ENCODE measurements around the gene LEKR1.
"Not testable (repeated sequence)": the region's sequence is repeated elsewhere in the genome, so short reads cannot be mapped to it uniquely, and the experiment has no call there.

Gene LEKR1

DNA sequence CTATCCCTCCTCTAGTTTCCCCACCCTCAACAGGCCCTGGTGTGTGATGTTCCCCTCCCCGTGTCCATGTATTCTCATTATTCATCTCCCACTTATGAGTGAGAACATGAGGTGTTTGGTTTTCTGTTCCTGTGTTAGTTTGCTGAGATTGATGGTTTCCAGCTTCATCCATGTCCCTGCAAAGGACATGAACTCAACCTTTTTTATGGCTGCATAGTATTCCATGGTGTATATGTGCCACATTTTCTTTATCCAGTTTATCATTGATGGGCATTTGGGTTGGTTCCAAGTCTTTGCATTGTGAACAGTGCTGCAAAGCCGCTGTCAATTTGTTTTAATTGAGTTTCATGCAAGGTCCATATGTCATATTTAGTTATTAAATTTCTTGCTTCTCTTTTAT, 88.1 kb downstream of the LEKR1 start:
- H3K27ac ChIP-seq (ENCODE audit: low read length); H3K9me3 ChIP-seq (ENCODE audit: control insufficient read depth in 1 of 2, low read length in 2 of 2); H3K36me3 ChIP-seq (ENCODE audit: control insufficient read depth in 1 of 2, insufficient read depth in 2 of 2, low read length in 2 of 2); H3K4me1 ChIP-seq (ENCODE audit: control insufficient read depth in 1 of 2, insufficient read depth in 2 of 2, low read length in 2 of 2); H3K27me3 ChIP-seq (ENCODE audit: low read depth, low read length); H3K4me3 ChIP-seq (ENCODE audit: low read depth in 1 of 2, low read length in 2 of 2): not testable (repeated sequence)

DNA sequence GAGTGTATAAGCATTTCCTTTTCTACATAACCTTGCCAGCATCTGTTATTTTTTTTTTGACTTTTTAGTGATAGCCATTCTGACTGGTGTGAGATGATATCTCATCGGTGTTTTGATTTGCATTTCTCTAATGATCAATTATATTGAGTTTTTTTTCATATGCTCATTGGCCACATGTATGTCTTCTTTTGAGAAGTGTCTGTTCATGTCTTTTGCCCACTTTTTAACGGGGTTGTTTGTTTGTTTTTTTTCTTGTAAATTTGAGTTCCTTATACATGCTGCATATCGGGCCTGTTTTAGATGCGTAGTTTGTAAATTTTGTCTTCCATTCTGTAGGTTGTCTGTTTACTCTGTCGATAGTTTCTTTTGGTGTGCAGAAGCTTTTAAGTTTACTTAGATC, 89.2 kb downstream of the LEKR1 start:
- Histone ChIP-seq H3K4me1 (ENCODE audit: control insufficient read depth in 1 of 2, insufficient read depth in 2 of 2, low read length in 2 of 2) (no peaks in the 10 kb centered on the region), H3K9me3 (ENCODE audit: control insufficient read depth in 1 of 2, low read length in 2 of 2) (no peaks in the 10 kb centered on the region), H3K36me3 (ENCODE audit: control insufficient read depth in 1 of 2, insufficient read depth in 2 of 2, low read length in 2 of 2) (no peaks in the 10 kb centered on the region), H3K27ac (ENCODE audit: low read length) (no peak overlapping the region), H3K4me3 (ENCODE audit: low read depth in 1 of 2, low read length in 2 of 2) (no peak overlapping the region), H3K27me3 (ENCODE audit: low read depth, low read length) (no peaks in the 10 kb centered on the region)

DNA sequence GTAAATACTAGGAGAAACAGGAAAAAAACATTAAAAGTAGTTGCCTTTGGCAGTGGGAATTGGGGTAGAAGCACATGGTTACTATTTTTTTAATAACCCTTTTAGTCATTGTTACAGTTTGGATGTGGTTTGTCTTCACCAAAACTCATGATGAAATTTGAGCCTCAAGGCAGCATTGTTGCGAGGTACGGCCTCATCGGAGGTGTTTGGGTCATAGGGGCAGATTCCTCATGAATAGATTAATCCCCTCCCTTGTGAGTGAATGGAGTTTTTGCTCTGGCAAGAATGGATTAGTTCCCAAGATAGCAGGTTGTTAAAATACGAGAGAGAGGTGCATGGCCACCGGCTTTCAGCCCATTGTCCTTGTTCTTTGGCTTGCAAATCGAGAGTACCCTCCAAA, 92.6 kb downstream of the LEKR1 start:
- Histone ChIP-seq H3K27me3 (ENCODE audit: low read depth, low read length) (no peaks in the 10 kb centered on the region), H3K27ac (ENCODE audit: low read length) (no peak overlapping the region), H3K36me3 (ENCODE audit: control insufficient read depth in 1 of 2, insufficient read depth in 2 of 2, low read length in 2 of 2) (no peaks in the 10 kb centered on the region), H3K4me1 (ENCODE audit: control insufficient read depth in 1 of 2, insufficient read depth in 2 of 2, low read length in 2 of 2) (no peaks in the 10 kb centered on the region), H3K9me3 (ENCODE audit: control insufficient read depth in 1 of 2, low read length in 2 of 2) (no peaks in the 10 kb centered on the region), H3K4me3 (ENCODE audit: low read depth in 1 of 2, low read length in 2 of 2) (no peak overlapping the region)

DNA sequence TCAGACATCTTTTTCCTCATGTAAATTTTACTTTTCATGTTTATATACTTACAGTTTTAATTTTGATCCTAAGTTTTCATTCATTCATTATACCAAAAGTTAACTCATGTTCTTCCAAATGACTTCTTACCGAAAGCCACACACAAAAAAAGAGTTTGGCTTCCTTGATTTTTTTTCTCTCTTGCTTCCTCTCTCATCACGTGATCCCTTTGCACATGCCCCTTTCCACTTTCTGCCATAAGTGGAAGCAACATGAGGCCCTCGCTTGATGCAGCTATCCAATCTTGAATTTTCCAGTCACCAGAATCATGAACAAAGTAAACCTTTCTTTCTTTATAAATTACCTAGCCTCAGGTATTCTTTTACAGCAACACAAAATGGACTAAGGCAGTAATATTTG, 93.7 kb downstream of the LEKR1 start:
- no peaks in the 10 kb centered on the region for H3K36me3 ChIP-seq (ENCODE audit: control insufficient read depth in 1 of 2, insufficient read depth in 2 of 2, low read length in 2 of 2)
- H3K4me1 ChIP-seq (ENCODE audit: control insufficient read depth in 1 of 2, insufficient read depth in 2 of 2, low read length in 2 of 2) = no peaks in the 10 kb centered on the region
- no peaks in the 10 kb centered on the region for H3K9me3 ChIP-seq (ENCODE audit: control insufficient read depth in 1 of 2, low read length in 2 of 2)
- no peak overlapping the region for H3K4me3 ChIP-seq (ENCODE audit: low read depth in 1 of 2, low read length in 2 of 2)
- no peaks in the 10 kb centered on the region for H3K27me3 ChIP-seq (ENCODE audit: low read depth, low read length)
- no peak overlapping the region for H3K27ac ChIP-seq (ENCODE audit: low read length)

DNA sequence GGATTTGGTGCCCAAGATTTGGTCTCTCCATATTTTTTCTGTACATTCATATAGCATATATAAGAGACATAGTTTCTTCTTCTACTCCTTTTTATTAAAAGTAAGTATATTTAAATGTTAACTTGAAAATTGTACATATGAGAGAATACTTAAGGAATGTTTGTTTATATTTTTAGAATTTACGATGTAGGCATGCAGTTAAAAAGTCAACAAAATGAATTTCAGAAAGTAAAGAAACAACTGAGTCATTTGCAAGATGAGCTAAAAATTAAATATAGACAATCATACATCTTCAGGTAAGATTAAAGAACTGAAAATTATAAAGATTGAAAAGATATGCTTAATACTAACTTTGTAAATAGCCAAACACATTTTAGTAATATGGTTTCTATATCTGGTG, 94.2 kb downstream of the LEKR1 start:
- no peak overlapping the region for H3K27ac ChIP-seq (ENCODE audit: low read length)
- H3K9me3 ChIP-seq (ENCODE audit: control insufficient read depth in 1 of 2, low read length in 2 of 2) = no peaks in the 10 kb centered on the region
- no peaks in the 10 kb centered on the region for H3K27me3 ChIP-seq (ENCODE audit: low read depth, low read length)
- H3K36me3 ChIP-seq (ENCODE audit: control insufficient read depth in 1 of 2, insufficient read depth in 2 of 2, low read length in 2 of 2) = no peaks in the 10 kb centered on the region
- H3K4me1 ChIP-seq (ENCODE audit: control insufficient read depth in 1 of 2, insufficient read depth in 2 of 2, low read length in 2 of 2) = no peaks in the 10 kb centered on the region
- H3K4me3 ChIP-seq (ENCODE audit: low read depth in 1 of 2, low read length in 2 of 2) = no peak overlapping the region

DNA sequence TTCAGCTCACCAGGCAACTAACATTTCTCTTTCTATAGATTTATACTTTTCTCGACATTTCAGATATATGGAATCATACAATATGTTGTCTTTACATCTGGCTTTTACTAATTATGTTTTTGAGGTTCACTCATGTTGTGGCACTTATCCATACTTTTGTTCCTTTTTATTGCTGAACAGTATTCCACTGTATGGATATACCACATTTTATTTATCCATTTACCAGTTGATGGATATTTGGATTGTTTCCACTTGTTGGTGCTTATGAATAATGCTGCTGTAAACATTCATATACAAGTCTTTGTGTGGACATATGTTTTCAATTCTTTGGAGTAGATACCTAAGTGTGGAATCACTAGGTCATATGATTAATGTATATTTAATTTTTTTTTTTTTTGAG, 97.2 kb downstream of the LEKR1 start:
- H3K27me3 ChIP-seq (ENCODE audit: low read depth, low read length) = no peaks in the 10 kb centered on the region
- no peak overlapping the region for H3K4me3 ChIP-seq (ENCODE audit: low read depth in 1 of 2, low read length in 2 of 2)
- no peaks in the 10 kb centered on the region for H3K4me1 ChIP-seq (ENCODE audit: control insufficient read depth in 1 of 2, insufficient read depth in 2 of 2, low read length in 2 of 2)
- no peaks in the 10 kb centered on the region for H3K36me3 ChIP-seq (ENCODE audit: control insufficient read depth in 1 of 2, insufficient read depth in 2 of 2, low read length in 2 of 2)
- no peaks in the 10 kb centered on the region for H3K9me3 ChIP-seq (ENCODE audit: control insufficient read depth in 1 of 2, low read length in 2 of 2)
- no peak overlapping the region for H3K27ac ChIP-seq (ENCODE audit: low read length)

DNA sequence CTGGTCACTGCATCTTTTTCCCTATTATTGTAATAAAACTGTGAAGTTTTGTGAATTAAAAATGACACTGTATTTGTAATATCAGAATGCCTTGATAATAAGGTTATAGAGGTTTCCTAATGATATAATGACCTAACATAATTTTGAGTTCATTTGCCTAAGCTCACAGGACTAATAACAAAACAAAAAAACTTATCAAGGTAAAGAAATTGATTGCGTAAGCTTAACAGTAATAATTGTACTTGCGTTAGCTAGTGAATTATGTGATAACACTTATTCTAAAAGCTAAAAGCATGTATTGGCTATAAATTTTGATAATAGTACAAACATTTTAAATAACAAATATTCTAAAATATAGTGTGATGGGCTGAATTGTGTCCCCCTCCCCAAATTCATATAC, 112.6 kb downstream of the LEKR1 start:
- no peak overlapping the region for H3K27ac ChIP-seq (ENCODE audit: low read length)
- H3K4me3 ChIP-seq (ENCODE audit: low read depth in 1 of 2, low read length in 2 of 2) = no peak overlapping the region
- H3K4me1 ChIP-seq (ENCODE audit: control insufficient read depth in 1 of 2, insufficient read depth in 2 of 2, low read length in 2 of 2) = no peaks in the 10 kb centered on the region

DNA sequence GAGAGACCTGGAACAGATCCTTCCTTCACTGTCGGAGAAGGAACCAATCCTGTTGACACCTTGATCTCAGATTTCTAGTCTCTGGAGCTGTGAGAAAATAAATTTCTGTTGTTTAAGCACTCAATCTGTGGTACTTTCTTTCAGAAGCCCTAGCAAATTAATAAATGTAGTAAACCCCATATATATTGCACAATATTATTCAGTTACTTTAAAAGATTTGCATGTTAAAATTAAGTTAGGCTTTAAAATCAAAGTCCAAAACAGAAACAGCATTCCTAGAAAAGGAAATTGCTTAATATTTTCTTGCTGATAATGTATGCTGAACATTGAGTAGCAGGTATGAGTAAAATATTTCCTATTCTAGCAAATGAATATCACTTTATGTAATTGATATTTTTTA, 113.2 kb downstream of the LEKR1 start:
- no peaks in the 10 kb centered on the region for H3K9me3 ChIP-seq (ENCODE audit: control insufficient read depth in 1 of 2, low read length in 2 of 2)
- H3K27me3 ChIP-seq (ENCODE audit: low read depth, low read length) = no peaks in the 10 kb centered on the region
- no peak overlapping the region for H3K4me3 ChIP-seq (ENCODE audit: low read depth in 1 of 2, low read length in 2 of 2)
- H3K4me1 ChIP-seq (ENCODE audit: control insufficient read depth in 1 of 2, insufficient read depth in 2 of 2, low read length in 2 of 2) = no peaks in the 10 kb centered on the region
- H3K36me3 ChIP-seq (ENCODE audit: control insufficient read depth in 1 of 2, insufficient read depth in 2 of 2, low read length in 2 of 2) = no peaks in the 10 kb centered on the region
- H3K27ac ChIP-seq (ENCODE audit: low read length) = no peak overlapping the region

More for the DNA sequence above, 112.6 kb downstream of the LEKR1 start:
- no peaks in the 10 kb centered on the region for H3K36me3 ChIP-seq (ENCODE audit: control insufficient read depth in 1 of 2, insufficient read depth in 2 of 2, low read length in 2 of 2)
- H3K27me3 ChIP-seq (ENCODE audit: low read depth, low read length) = no peaks in the 10 kb centered on the region
- no peaks in the 10 kb centered on the region for H3K9me3 ChIP-seq (ENCODE audit: control insufficient read depth in 1 of 2, low read length in 2 of 2)

DNA sequence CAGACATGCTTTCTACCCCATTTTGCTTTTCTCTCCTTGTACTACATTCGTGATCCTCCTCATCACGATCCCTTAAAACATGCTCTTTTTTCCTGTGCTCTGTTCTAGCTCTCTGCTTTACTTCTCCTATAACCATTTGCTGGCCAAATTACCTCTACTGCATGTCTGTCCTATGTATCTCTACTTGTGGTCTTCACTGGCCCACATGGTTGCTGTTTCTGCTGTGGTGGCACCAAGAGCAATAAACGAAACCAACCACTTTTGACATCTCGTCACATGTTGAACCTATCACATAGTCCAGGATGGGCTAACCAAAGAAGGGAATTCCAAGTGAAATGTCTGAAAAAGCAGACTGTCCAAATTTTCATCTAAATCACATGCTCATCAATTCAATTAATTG, 115.2 kb downstream of the LEKR1 start:
- Histone ChIP-seq H3K36me3 (ENCODE audit: control insufficient read depth in 1 of 2, insufficient read depth in 2 of 2, low read length in 2 of 2) (no peaks in the 10 kb centered on the region), H3K4me3 (ENCODE audit: low read depth in 1 of 2, low read length in 2 of 2) (no peak overlapping the region), H3K27ac (ENCODE audit: low read length) (no peak overlapping the region), H3K4me1 (ENCODE audit: control insufficient read depth in 1 of 2, insufficient read depth in 2 of 2, low read length in 2 of 2) (no peaks in the 10 kb centered on the region), H3K27me3 (ENCODE audit: low read depth, low read length) (no peaks in the 10 kb centered on the region), H3K9me3 (ENCODE audit: control insufficient read depth in 1 of 2, low read length in 2 of 2) (no peaks in the 10 kb centered on the region)

DNA sequence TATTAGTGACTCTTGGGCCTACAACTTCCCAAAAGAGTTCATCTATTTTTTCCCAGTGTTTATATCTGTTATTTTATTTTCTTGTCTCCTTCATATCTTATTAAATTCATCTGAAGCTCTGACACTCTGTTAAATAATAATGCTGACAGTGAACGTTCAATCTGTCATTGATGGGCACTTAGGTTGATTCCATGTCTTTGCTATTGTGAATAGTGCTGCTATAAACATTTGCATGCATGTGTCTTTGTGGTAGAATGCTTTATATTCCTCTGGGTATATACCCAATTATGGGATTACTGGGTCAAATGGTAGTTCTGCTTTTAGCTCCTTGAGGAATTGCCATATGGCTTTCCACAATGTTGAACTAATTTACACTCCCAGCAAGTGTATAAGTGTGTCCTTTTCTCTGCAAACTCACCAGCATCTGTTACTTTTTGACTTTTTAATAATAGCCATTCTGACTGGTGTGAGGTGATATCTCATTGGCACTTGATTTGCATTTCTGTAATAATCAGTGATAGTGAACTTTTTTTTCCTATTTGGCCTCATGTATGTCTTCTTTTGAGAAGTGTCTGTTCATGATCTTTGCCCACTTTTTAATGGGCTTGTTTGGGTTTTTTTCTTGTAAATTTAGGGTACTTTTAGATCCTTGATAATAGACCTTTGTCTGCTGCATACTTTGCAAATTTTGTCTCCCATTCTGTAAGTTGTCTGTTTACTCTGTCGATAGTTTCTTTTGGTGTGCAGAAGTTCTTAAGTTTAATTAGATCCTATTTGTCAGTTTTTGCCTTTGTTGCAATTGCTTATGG, 122.5 kb downstream of the LEKR1 start:
- no peak overlapping the region for H3K27ac ChIP-seq (ENCODE audit: low read length)
- H3K27me3 ChIP-seq (ENCODE audit: low read depth, low read length) = no peaks in the 10 kb centered on the region
- no peaks in the 10 kb centered on the region for H3K4me1 ChIP-seq (ENCODE audit: control insufficient read depth in 1 of 2, insufficient read depth in 2 of 2, low read length in 2 of 2)
- H3K9me3 ChIP-seq (ENCODE audit: control insufficient read depth in 1 of 2, low read length in 2 of 2) = no peaks in the 10 kb centered on the region
- H3K36me3 ChIP-seq (ENCODE audit: control insufficient read depth in 1 of 2, insufficient read depth in 2 of 2, low read length in 2 of 2) = no peaks in the 10 kb centered on the region
- H3K4me3 ChIP-seq (ENCODE audit: low read depth in 1 of 2, low read length in 2 of 2) = no peak overlapping the region

DNA sequence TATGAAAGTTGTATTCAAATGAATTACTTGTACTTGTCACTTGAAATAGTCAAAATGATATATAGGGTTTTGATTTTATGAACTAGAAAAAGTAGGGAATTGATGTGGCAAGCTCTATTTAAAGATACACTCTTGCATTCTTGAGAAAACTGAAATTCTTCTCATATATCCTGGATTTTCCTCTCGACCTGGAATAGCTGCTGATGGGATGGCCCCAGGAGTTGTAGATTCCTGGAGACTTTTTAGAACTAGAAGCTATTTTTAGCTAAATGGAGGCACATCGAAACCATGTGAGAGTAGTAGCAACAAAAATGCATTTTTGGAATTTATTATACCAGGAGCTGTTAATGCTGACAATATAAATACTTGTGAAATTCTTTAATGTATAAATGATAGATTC, 125.9 kb downstream of the LEKR1 start:
- no peaks in the 10 kb centered on the region for H3K4me1 ChIP-seq (ENCODE audit: control insufficient read depth in 1 of 2, insufficient read depth in 2 of 2, low read length in 2 of 2)
- H3K4me3 ChIP-seq (ENCODE audit: low read depth in 1 of 2, low read length in 2 of 2) = no peak overlapping the region
- H3K27me3 ChIP-seq (ENCODE audit: low read depth, low read length) = no peaks in the 10 kb centered on the region
- no peaks in the 10 kb centered on the region for H3K9me3 ChIP-seq (ENCODE audit: control insufficient read depth in 1 of 2, low read length in 2 of 2)
- no peaks in the 10 kb centered on the region for H3K36me3 ChIP-seq (ENCODE audit: control insufficient read depth in 1 of 2, insufficient read depth in 2 of 2, low read length in 2 of 2)
- H3K27ac ChIP-seq (ENCODE audit: low read length) = no peak overlapping the region

DNA sequence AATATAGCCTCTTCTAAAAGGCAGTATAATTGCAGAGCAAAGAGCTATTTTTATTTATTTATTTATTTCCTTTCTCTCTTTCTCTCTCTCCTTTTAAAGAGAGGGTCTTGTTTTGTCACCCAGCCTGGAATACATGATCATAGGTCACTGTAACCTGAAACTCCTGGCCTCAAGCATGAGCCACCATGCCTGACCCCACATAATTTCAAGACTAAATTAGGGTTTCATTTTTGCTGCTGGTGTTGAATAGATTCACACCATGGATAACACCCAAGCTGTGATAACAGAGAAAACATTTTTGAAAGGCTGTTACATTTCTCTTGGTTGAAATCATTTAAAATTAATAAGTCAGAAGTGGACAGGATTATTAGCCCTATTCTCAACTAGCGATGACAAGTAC, 131.6 kb downstream of the LEKR1 start:
- Histone ChIP-seq H3K4me1 (ENCODE audit: control insufficient read depth in 1 of 2, insufficient read depth in 2 of 2, low read length in 2 of 2) (no peaks in the 10 kb centered on the region), H3K4me3 (ENCODE audit: low read depth in 1 of 2, low read length in 2 of 2) (no peak overlapping the region), H3K27ac (ENCODE audit: low read length) (no peak overlapping the region), H3K9me3 (ENCODE audit: control insufficient read depth in 1 of 2, low read length in 2 of 2) (no peaks in the 10 kb centered on the region), H3K27me3 (ENCODE audit: low read depth, low read length) (no peaks in the 10 kb centered on the region), H3K36me3 (ENCODE audit: control insufficient read depth in 1 of 2, insufficient read depth in 2 of 2, low read length in 2 of 2) (no peaks in the 10 kb centered on the region)
